ENCODE data around the gene AEBP2. TPM values are rescaled to one million over a fixed set of nuclear protein-coding genes. Genes with fewer than 3 reads are reported as not detected.

Gene AEBP2
- total and polyA plus RNA-seq, 2 experiments from 2014 or later: 10.4 to 16.6 TPM

- no peaks in the 10 kb centered on the region for H3K36me3 ChIP-seq (ENCODE audit: low read depth)
- H3K9me3 ChIP-seq (ENCODE audit: low read depth): no peaks in the 10 kb centered on the region
- H3K27ac ChIP-seq: no peak overlapping the region
- H2AFZ ChIP-seq: no peak overlapping the region
- in situ Hi-C loops (cut with MboI): no loop called here
- H3K79me2 ChIP-seq (ENCODE audit: insufficient read depth): no peaks in the 10 kb centered on the region
- WGBS, 2 experiments (ENCODE audit: low coverage in 1 of 2, low lambda C conversion rate in 2 of 2, missing lambda C conversion rate in 2 of 2): 35 to 41% methylated on average over 2 of the region's 2 CpGs
- no peak overlapping the region for H3K4me3 ChIP-seq
- TF ChIP-seq EZH2 (IDR thresholded peaks at IDR 0.05; ENCODE audit: insufficient read depth, poor library complexity, severe bottlenecking) (no peak), EZH2phosphoT487 (IDR thresholded peaks at IDR 0.05; ENCODE audit: insufficient read depth, low read depth) (no peak)
- no peaks in the 10 kb centered on the region for H4K20me1 ChIP-seq (ENCODE audit: insufficient read depth)
- H3K9ac ChIP-seq: no peak overlapping the region
- no peak for DNase-seq
- no peak overlapping the region for H3K4me2 ChIP-seq (ENCODE audit: unreplicated experiment)
- H3K27me3 ChIP-seq (replicated peaks; ENCODE audit: insufficient read depth): no peaks in the 10 kb centered on the region
- no peaks in the 10 kb centered on the region for H3K9me2 ChIP-seq (ENCODE audit: insufficient read depth)
- 0 out of 2 replicates have a peak, but pooled peaks cover 4% of the 10 kb centered on the region for H3K4me1 ChIP-seq (ENCODE audit: insufficient read depth)
- H3F3A ChIP-seq (ENCODE audit: insufficient read depth): no peaks in the 10 kb centered on the region
Observed at GRCh38 chr12:19553175-19553574, 113.9 kb downstream of the AEBP2 start.

GRCh38 chr12:19561411-19561961 is 122.2 kb downstream of the AEBP2 start:
- DNase-seq: peak; percentile 24
- no peaks in the 10 kb centered on the region for H3K9me2 ChIP-seq (ENCODE audit: insufficient read depth)
- peaks cover 5% of the 10 kb centered on the region; the same call in 1 of the 2 replicates for H3F3A ChIP-seq (ENCODE audit: insufficient read depth)
- no peaks in the 10 kb centered on the region for H3K9me3 ChIP-seq (ENCODE audit: low read depth)
- H3K27me3 ChIP-seq (replicated peaks; ENCODE audit: insufficient read depth): no peaks in the 10 kb centered on the region
- in situ Hi-C loops (cut with MboI): no loop called here
- no peak overlapping the region for H2AFZ ChIP-seq
- H3K4me1 ChIP-seq (ENCODE audit: insufficient read depth): no peaks in the 10 kb centered on the region
- no peaks in the 10 kb centered on the region for H4K20me1 ChIP-seq (ENCODE audit: insufficient read depth)
- no peak overlapping the region for H3K9ac ChIP-seq
- H3K79me2 ChIP-seq (ENCODE audit: insufficient read depth): no peaks in the 10 kb centered on the region
- no peak overlapping the region for H3K4me3 ChIP-seq
- H3K27ac ChIP-seq: no peak overlapping the region
- H3K36me3 ChIP-seq (ENCODE audit: low read depth): no peaks in the 10 kb centered on the region
- TF ChIP-seq EZH2phosphoT487 (IDR thresholded peaks at IDR 0.05; ENCODE audit: insufficient read depth, low read depth) (no peak), EZH2 (IDR thresholded peaks at IDR 0.05; ENCODE audit: insufficient read depth, poor library complexity, severe bottlenecking) (no peak)
- no peak overlapping the region for H3K4me2 ChIP-seq (ENCODE audit: unreplicated experiment)

Small RNA genes lying within 50 kb of the gene (small RNA-seq; reads per million reads assigned to genes)
- not detected for gene AC091805.2 (ENCODE audit: low read depth, low replicate concordance)
- not detected for gene RNU6-254P (ENCODE audit: low read depth, low replicate concordance)
